ENCODE data around the gene FRMD3.
"Not testable (repeated sequence)": the region's sequence is repeated elsewhere in the genome, so short reads cannot be mapped to it uniquely, and the experiment has no call there.

GRCh38 chr9:83358493-83358892 is 179.7 kb downstream of the FRMD3 start:
- TF ChIP-seq POLR2A, CTCF (IDR thresholded peaks at IDR 0.05): not testable (repeated sequence)

All from thyroid gland (tissue), 4 donors.